Measurements from ENCODE around the gene B4GALNT2.

B4GALNT2 gene

DNA sequence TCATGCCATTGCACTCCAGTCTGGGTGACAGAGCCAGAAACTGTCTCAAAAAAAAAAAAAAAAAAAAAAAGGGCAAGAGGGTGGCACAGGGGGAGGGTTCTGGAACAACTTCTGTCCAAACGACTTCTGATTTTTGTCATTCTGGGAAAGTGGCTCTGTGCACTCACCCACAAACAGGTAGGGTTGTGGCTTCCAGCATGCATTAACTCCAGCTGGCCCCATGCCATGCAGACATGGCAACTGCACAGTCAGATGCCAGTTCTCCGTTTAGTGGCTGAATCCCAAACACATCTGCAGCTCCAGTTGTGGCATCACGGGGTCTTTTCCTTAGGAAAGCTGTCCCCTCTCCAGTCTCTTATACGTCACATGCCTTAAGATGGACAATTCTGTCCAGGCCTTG lies 30.3 kb downstream of the B4GALNT2 start:
- Histone ChIP-seq H3K79me2 (ENCODE audit: control insufficient read depth, low read length) (no peaks in the 10 kb centered on the region), H3K9me3 (ENCODE audit: control insufficient read depth, insufficient read depth, low read length) (no peaks in the 10 kb centered on the region), H3K4me1 (ENCODE audit: control insufficient read depth, low read length) (no peaks in the 10 kb centered on the region), H3K4me2 (ENCODE audit: low read length) (no peak overlapping the region), H3K27me3 (ENCODE audit: control insufficient read depth, low read length) (peaks cover 29% of the 10 kb centered on the region), H3K4me3 (ENCODE audit: low read length) (no peak overlapping the region), H3F3A (ENCODE audit: control insufficient read depth, insufficient read depth) (no peaks in the 10 kb centered on the region), H3K9me2 (replicated peaks; ENCODE audit: control insufficient read depth, low read length) (no peaks in the 10 kb centered on the region), H3K27ac (ENCODE audit: low read depth, low read length) (no peak overlapping the region), H3K36me3 (ENCODE audit: control insufficient read depth, low read length) (no peaks in the 10 kb centered on the region), H4K20me1 (ENCODE audit: control insufficient read depth, insufficient read depth, low read depth, low read length) (no peaks in the 10 kb centered on the region)
- no peak for TF ChIP-seq EZH2phosphoT487 (IDR thresholded peaks at IDR 0.05; ENCODE audit: borderline replicate concordance, low read length)
- TF ChIP-seq, protein P1, sequence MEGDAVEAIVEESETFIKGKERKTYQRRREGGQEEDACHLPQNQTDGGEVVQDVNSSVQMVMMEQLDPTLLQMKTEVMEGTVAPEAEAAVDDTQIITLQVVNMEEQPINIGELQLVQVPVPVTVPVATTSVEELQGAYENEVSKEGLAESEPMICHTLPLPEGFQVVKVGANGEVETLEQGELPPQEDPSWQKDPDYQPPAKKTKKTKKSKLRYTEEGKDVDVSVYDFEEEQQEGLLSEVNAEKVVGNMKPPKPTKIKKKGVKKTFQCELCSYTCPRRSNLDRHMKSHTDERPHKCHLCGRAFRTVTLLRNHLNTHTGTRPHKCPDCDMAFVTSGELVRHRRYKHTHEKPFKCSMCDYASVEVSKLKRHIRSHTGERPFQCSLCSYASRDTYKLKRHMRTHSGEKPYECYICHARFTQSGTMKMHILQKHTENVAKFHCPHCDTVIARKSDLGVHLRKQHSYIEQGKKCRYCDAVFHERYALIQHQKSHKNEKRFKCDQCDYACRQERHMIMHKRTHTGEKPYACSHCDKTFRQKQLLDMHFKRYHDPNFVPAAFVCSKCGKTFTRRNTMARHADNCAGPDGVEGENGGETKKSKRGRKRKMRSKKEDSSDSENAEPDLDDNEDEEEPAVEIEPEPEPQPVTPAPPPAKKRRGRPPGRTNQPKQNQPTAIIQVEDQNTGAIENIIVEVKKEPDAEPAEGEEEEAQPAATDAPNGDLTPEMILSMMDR (IDR thresholded peaks at IDR 0.05; ENCODE audit: low read depth, low read length, poor library complexity, severe bottlenecking): no peak

DNA sequence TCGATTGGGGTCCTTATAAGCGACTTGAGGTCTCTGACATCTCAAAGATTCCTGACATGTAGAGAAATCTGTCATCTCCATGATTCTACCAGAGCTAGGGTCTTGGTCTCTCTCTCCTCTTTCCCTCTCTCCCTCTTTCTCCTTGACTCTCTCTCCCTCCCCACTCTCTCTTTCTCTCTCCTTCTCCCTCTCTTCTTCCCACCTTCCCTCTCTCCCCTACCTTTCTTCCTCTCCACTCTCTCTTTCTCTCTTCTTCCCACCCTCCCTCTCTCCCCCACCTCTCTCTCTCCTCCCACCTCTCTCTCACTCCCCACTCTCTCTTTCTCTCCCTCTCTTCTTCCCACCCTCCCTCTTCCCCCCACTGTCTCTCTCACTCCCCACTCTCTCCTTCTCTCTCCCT lies 32.6 kb downstream of the B4GALNT2 start:
- peaks cover 37% of the 10 kb centered on the region for H3K27me3 ChIP-seq (ENCODE audit: control insufficient read depth, low read length)
- no peaks in the 10 kb centered on the region for H3K4me1 ChIP-seq (ENCODE audit: control insufficient read depth, low read length)

DNA sequence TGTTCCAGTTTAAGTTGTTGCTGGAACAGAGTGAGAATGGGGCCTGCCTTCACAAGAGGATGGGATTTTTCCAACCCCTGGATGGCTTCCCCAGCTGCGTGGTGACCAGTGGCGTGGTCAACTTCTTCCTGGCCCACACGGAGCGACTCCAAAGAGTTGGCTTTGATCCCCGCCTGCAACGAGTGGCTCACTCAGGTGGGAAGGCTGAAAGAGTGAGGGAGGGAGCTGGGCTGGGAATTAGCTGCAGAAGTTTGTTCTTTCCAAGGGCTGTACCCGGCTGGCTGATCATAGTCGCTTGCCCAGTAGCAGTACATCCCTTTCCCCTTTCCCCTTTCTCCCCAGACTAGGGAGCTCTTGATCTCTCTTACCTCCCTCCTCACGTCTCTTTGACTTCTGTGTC lies 36.1 kb downstream of the B4GALNT2 start:
- no peak for TF ChIP-seq EZH2phosphoT487 (IDR thresholded peaks at IDR 0.05; ENCODE audit: borderline replicate concordance, low read length)
- TF ChIP-seq, protein P1 (IDR thresholded peaks at IDR 0.05; ENCODE audit: low read depth, low read length, poor library complexity, severe bottlenecking): no peak
- Histone ChIP-seq H3K79me2 (ENCODE audit: control insufficient read depth, low read length) (no peaks in the 10 kb centered on the region), H3K4me3 (ENCODE audit: low read length) (no peak overlapping the region), H3K9me2 (replicated peaks; ENCODE audit: control insufficient read depth, low read length) (no peaks in the 10 kb centered on the region), H4K20me1 (ENCODE audit: control insufficient read depth, insufficient read depth, low read depth, low read length) (no peaks in the 10 kb centered on the region), H3K36me3 (ENCODE audit: control insufficient read depth, low read length) (no peaks in the 10 kb centered on the region), H3K27ac (ENCODE audit: low read depth, low read length) (no peak overlapping the region), H3K4me2 (ENCODE audit: low read length) (no peak overlapping the region), H3K27me3 (ENCODE audit: control insufficient read depth, low read length) (peaks cover 37% of the 10 kb centered on the region), H3K4me1 (ENCODE audit: control insufficient read depth, low read length) (no peaks in the 10 kb centered on the region), H3K9me3 (ENCODE audit: control insufficient read depth, insufficient read depth, low read length) (no peaks in the 10 kb centered on the region), H3F3A (ENCODE audit: control insufficient read depth, insufficient read depth) (no peaks in the 10 kb centered on the region)

More for the DNA sequence above, 32.6 kb downstream of the B4GALNT2 start:
- Histone ChIP-seq H3F3A (ENCODE audit: control insufficient read depth, insufficient read depth) (no peaks in the 10 kb centered on the region), H3K9me2 (replicated peaks; ENCODE audit: control insufficient read depth, low read length) (no peaks in the 10 kb centered on the region), H3K36me3 (ENCODE audit: control insufficient read depth, low read length) (no peaks in the 10 kb centered on the region), H3K4me3 (ENCODE audit: low read length) (no peak overlapping the region), H3K9me3 (ENCODE audit: control insufficient read depth, insufficient read depth, low read length) (no peaks in the 10 kb centered on the region), H3K27ac (ENCODE audit: low read depth, low read length) (no peak overlapping the region), H4K20me1 (ENCODE audit: control insufficient read depth, insufficient read depth, low read depth, low read length) (no peaks in the 10 kb centered on the region), H3K79me2 (ENCODE audit: control insufficient read depth, low read length) (no peaks in the 10 kb centered on the region), H3K4me2 (ENCODE audit: low read length) (no peak overlapping the region)
- TF ChIP-seq EZH2phosphoT487 (IDR thresholded peaks at IDR 0.05; ENCODE audit: borderline replicate concordance, low read length): no peak
- TF ChIP-seq, protein P1 (IDR thresholded peaks at IDR 0.05; ENCODE audit: low read depth, low read length, poor library complexity, severe bottlenecking): no peak
